Smooth muscle cell (in vitro differentiated cells): ENCODE data around the gene WNT7B. TPM values are rescaled to one million over a fixed set of nuclear protein-coding genes. Genes with fewer than 3 reads are reported as not detected.

Source experiments
- DNase-seq: peaks from one replicate; lab custom pipeline; 2025; ENCODE audit not compliant: unreplicated experiment; lab: John Stamatoyannopoulos, UW
- H2AFZ ChIP-seq: fragments of 200-600 bp; sonication (generic); 2 replicates; pipeline ENCODE4 v1.6.0; 2016; ENCODE audit warnings: antibody characterized with exemption, low read depth, mild to moderate bottlenecking
- H3F3A ChIP-seq: fragments of 200-600 bp; sonication (generic); 2 replicates; pipeline ENCODE4 v1.6.0; 2017; ENCODE audit warnings: antibody characterized with exemption, low read depth
- H3K27ac ChIP-seq: fragments of 200-600 bp; sonication (generic); 2 replicates; pipeline ENCODE4 v1.5.1; 2016; ENCODE audit warnings: low read depth, mild to moderate bottlenecking
- H3K27me3 ChIP-seq: fragments of 200-600 bp; sonication (generic); 2 replicates; pipeline ENCODE4 v1.6.1; 2016; ENCODE audit warnings: low read depth, mild to moderate bottlenecking
- H3K36me3 ChIP-seq: fragments of 200-600 bp; sonication (generic); 2 replicates; pipeline ENCODE4 v1.5.1; 2016; ENCODE audit warnings: low read depth
- H3K4me1 ChIP-seq: fragments of 200-600 bp; sonication (generic); 2 replicates; pipeline ENCODE4 v1.5.1; 2016; ENCODE audit warnings: low read depth
- H3K4me2 ChIP-seq: fragments of 200-600 bp; sonication (generic); 2 replicates; pipeline ENCODE4 v1.6.0; 2016; ENCODE audit warnings: mild to moderate bottlenecking
- H3K4me3 ChIP-seq: fragments of 200-600 bp; sonication (generic); 2 replicates; pipeline ENCODE4 v1.5.1; 2016; ENCODE audit warnings: mild to moderate bottlenecking
- H3K79me2 ChIP-seq: fragments of 200-600 bp; sonication (generic); 2 replicates; pipeline ENCODE4 v1.6.0; 2016; ENCODE audit warnings: low read depth, mild to moderate bottlenecking
- H3K9ac ChIP-seq: fragments of 200-600 bp; sonication (generic); 2 replicates; pipeline ENCODE4 v1.6.0; 2016; ENCODE audit warnings: low read depth
- H3K9me3 ChIP-seq: fragments of 200-600 bp; sonication (generic); replicated peaks from 2 replicates; pipeline ENCODE4 v1.5.1; 2016; ENCODE audit warnings: low read depth
- H4K20me1 ChIP-seq: fragments of 200-600 bp; sonication (generic); 2 replicates; pipeline ENCODE4 v1.6.0; 2016; ENCODE audit warnings: low read depth
- CTCF ChIP-seq: fragments of 200-600 bp; sonication (generic); IDR thresholded peaks from 2 replicates; pipeline ENCODE4 v1.5.1; 2017; ENCODE audit warnings: borderline replicate concordance, mild to moderate bottlenecking, antibody characterized with exemption; ENCODE audit not compliant: insufficient read depth, poor library complexity, severe bottlenecking
- WGBS: methylation state at CpG from one replicate; pipeline ENCODE4 v1.1.7; 2016; ENCODE audit warnings: low lambda C conversion rate; 5-methylcytosine and 5-hydroxymethylcytosine counted together
- polyA plus RNA-seq: library from polyadenylated mRNA; unstranded; fragments of >200 nt; fragmentation: Nextera tagmentation; extraction: Ambion mirVana; gene quantifications from 2 replicates; pipeline ENCODE4 v1.2.1, GENCODE V29; 2016
- total RNA-seq: library from RNA; depleted of rRNA; stranded (reverse); fragments of >200 nt; gene quantifications from 2 replicates; pipeline ENCODE4 v1.2.3, GENCODE V29; 2014

Gene WNT7B
- total and polyA plus RNA-seq, 2 experiments from 2014 or later = 0.69 to 1.6 TPM

GRCh38 chr22:45966320-45966894 lies 10.6 kb downstream of the WNT7B start:
- 88% methylated on average over 19 of the region's 19 CpGs for WGBS
- Histone ChIP-seq H3K27me3 (peaks cover 16% of the 10 kb centered on the region), H3K27ac (no peak overlapping the region), H3K36me3 (no peaks in the 10 kb centered on the region), H4K20me1 (no peaks in the 10 kb centered on the region), H2AFZ (no peak overlapping the region), H3K79me2 (no peaks in the 10 kb centered on the region), H3K4me3 (no peak overlapping the region), H3K4me2 (no peak overlapping the region), H3K9me3 (no peaks in the 10 kb centered on the region), H3F3A (no peaks in the 10 kb centered on the region), H3K4me1 (peaks cover 21% of the 10 kb centered on the region), H3K9ac (no peak overlapping the region)
- TF ChIP-seq CTCF = no peak
- no peak for DNase-seq

GRCh38 chr22:45965563-45965962 lies 11.4 kb downstream of the WNT7B start:
- Histone ChIP-seq H2AFZ (no peak overlapping the region), H4K20me1 (no peaks in the 10 kb centered on the region), H3K27me3 (peaks cover 8% of the 10 kb centered on the region), H3F3A (no peaks in the 10 kb centered on the region), H3K36me3 (no peaks in the 10 kb centered on the region), H3K4me1 (peaks cover 13% of the 10 kb centered on the region), H3K4me3 (no peak overlapping the region), H3K9ac (no peak overlapping the region), H3K79me2 (no peaks in the 10 kb centered on the region), H3K9me3 (no peaks in the 10 kb centered on the region), H3K27ac (no peak overlapping the region), H3K4me2 (no peak overlapping the region)
- WGBS = 98% methylated on average over 11 of the region's 11 CpGs
- DNase-seq = no peak
- TF ChIP-seq CTCF = no peak

- Histone ChIP-seq H3K4me2 (no peak overlapping the region), H3K27me3 (peaks cover 3% of the 10 kb centered on the region), H3F3A (no peaks in the 10 kb centered on the region), H3K9me3 (no peaks in the 10 kb centered on the region), H4K20me1 (no peaks in the 10 kb centered on the region), H3K27ac (no peak overlapping the region), H3K79me2 (no peaks in the 10 kb centered on the region), H3K36me3 (no peaks in the 10 kb centered on the region), H3K9ac (no peak overlapping the region), H3K4me1 (peaks cover 10% of the 10 kb centered on the region), H2AFZ (no peak overlapping the region), H3K4me3 (no peak overlapping the region)
- no peak for TF ChIP-seq CTCF
- 90% methylated on average over 10 of the region's 12 CpGs for WGBS
- DNase-seq = no peak
Measured at GRCh38 chr22:45964926-45965527, 11.9 kb downstream of the WNT7B start.

- no peak overlapping the region for H3K4me2 ChIP-seq
- no peaks in the 10 kb centered on the region for H4K20me1 ChIP-seq
- H3F3A ChIP-seq = no peaks in the 10 kb centered on the region
- no peak overlapping the region for H2AFZ ChIP-seq
- peaks cover 10% of the 10 kb centered on the region for H3K4me1 ChIP-seq
- H3K4me3 ChIP-seq = no peak overlapping the region
- H3K36me3 ChIP-seq = no peaks in the 10 kb centered on the region
- H3K9ac ChIP-seq = no peak overlapping the region
- no peak overlapping the region for H3K27ac ChIP-seq
- H3K27me3 ChIP-seq = no peaks in the 10 kb centered on the region
- no peak for TF ChIP-seq CTCF
- WGBS = 96% methylated on average over 12 of the region's 12 CpGs
- DNase-seq = no peak
- no peaks in the 10 kb centered on the region for H3K9me3 ChIP-seq
- H3K79me2 ChIP-seq = no peaks in the 10 kb centered on the region
Measured at GRCh38 chr22:45964372-45964771, 12.6 kb downstream of the WNT7B start.
